Naive thymus-derived CD8-positive, alpha-beta T cell (primary cell): ENCODE results near the gene IQCC. TPM values are rescaled to one million over a fixed set of nuclear protein-coding genes. Genes with fewer than 3 reads are reported as not detected.
"Not testable (repeated sequence)": the region's sequence is repeated elsewhere in the genome, so short reads cannot be mapped to it uniquely, and the experiment has no call there.

Experiments
- ATAC-seq, 2 donors: fragments of 150-1000 bp; cut with Tn5 transposase in 1 of 2; sonication (Bioruptor Pico), chemical (Tn5 transposase) in 1 of 2; 1 replicate in 1 of 2; 2 replicates in 1 of 2; pipeline ENCODE4 v1.10.0; 2021; ENCODE audit warnings: mild to moderate bottlenecking in 2 of 2, moderate library complexity in 2 of 2
- POLR2A ChIA-PET: fragments of 350-600 bp; sonication (Branson Sonifier 250); formaldehyde crosslinking; loops from one replicate; lab custom pipeline; 2021; ENCODE audit warnings: antibody characterized with exemption; lab: Charles Lee
- DNase-seq, 10 donors: peaks; one replicate each; pipeline versions ENCODE4 v3.0.0 to v3.0.0-alpha.2; 2020 to 2022
- H3K27ac Mint-ChIP-seq, 10 donors: one replicate each; pipeline ENCODE4 v1.8.0; 2020 to 2022; ENCODE audit warnings: mild to moderate bottlenecking in 10 of 10, mixed read lengths in 10 of 10, moderate library complexity in 4 of 10, inconsistent platforms in 1 of 10
- H3K27me3 Mint-ChIP-seq, 5 donors: one replicate each; pipeline ENCODE4 v1.8.0; 2021 to 2022; ENCODE audit warnings: mixed read lengths in 5 of 5
- H3K36me3 Mint-ChIP-seq, 3 donors: one replicate each; pipeline ENCODE4 v1.8.0; 2020 to 2022; ENCODE audit warnings: mixed read lengths in 3 of 3, mild to moderate bottlenecking in 2 of 3, inconsistent platforms in 1 of 3
- H3K4me1 Mint-ChIP-seq, 4 donors: one replicate each; pipeline ENCODE4 v1.8.0; 2021 to 2022; ENCODE audit warnings: mixed read lengths in 4 of 4
- H3K4me3 Mint-ChIP-seq, 10 donors: one replicate each; pipeline ENCODE4 v1.8.0; 2020 to 2022; ENCODE audit warnings: mild to moderate bottlenecking in 10 of 10, mixed read lengths in 10 of 10, moderate library complexity in 6 of 10, inconsistent platforms in 1 of 10
- H3K9me3 Mint-ChIP-seq, 9 donors: one replicate each; pipeline ENCODE4 v1.8.0; 2020 to 2022; ENCODE audit warnings: mixed read lengths in 9 of 9, mild to moderate bottlenecking in 3 of 9, inconsistent platforms in 1 of 9, moderate library complexity in 1 of 9
- polyA plus RNA-seq, 3 donors: library from polyadenylated mRNA; unstranded; fragments of 300-500 nt; fragmentation: Illumina TruSeq; gene quantifications; one replicate each; pipeline ENCODE4 v1.2.3, GENCODE V29; 2021
- total RNA-seq, 8 experiments: library from RNA in 2 of 8; stranded (reverse) in 2 of 8; gene quantifications; one replicate each; pipeline ENCODE4 v1.2.3 and lab custom pipeline; 2021 to 2026

The IQCC gene
- total RNA-seq, result 1 to 10 TPM; 1.7 to 2.1 TPM
- under 1 TPM; 0.60 to 0.92 (median 0.73) TPM for polyA plus RNA-seq
- total RNA-seq (lab: John Stamatoyannopoulos, UW), result 2.4 to 18.0 (median 4.3) reads per million in 6 experiments

DNA sequence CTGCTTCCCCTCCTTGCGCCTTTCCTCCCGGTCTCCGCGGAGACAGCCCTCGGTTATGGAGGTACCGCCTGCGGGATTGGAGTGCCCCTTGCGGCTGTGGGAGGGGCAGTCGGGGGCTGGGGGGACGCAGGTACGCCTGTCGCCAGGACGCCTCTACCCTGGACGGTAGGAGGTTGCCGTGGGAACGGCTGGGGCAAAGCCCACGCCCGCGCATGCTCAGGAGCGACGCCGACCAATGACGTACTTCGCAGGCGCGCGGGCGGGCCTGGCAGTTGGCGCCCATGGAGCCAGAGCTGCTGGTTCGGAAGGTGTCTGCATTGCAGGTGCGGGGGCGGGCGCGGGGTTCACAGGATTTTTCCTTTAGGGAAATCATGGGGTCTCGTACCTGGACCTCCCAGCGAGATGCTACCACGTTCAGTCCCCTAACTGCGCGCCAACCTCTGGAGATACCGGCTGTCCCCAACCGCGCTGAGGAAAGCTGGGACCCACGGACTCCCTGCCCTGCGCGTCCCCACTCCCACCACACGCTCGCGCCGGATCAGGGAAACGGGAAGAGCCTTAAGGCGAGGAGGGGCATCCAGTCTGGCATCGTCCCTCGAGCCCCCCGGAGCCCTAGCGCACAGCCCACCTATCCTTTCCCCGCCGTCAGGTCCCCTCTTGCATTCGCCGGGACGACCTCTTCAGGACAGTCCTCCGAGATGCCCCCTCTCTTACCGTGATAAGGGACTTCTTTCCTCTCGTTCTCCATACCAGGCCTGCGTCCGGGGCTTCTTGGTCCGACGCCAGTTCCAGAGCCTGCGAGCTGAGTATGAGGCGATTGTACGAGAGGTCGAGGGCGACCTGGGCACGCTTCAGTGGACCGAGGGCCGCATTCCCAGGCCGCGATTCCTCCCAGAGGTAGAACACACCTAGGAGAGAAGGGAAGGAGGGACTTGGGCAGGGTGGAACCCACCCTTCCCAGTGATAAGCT lies at the start of gene IQCC:
TSS of gene IQCC (plus strand) at position 271 of the 970 bp plus-strand sequence. CDS start at position 282, 11 bp downstream.
- peak; percentile 77 to 92 (median 85) for DNase-seq
- peaks cover 18 to 38% (median 31%) of the 10 kb centered on the region in 4 donors for H3K4me1 Mint-ChIP-seq
- POLR2A ChIA-PET, result interaction anchor here (0.5 to 3.0 kb wide), 15 partner anchors 8 to 134 kb away, joined by 3 to 16 read pairs (median 4); partner anchors contain the start of genes KPNA6, MARCKSL1 and TXLNA
- H3K27me3 Mint-ChIP-seq, result no peaks in the 10 kb centered on the region
- H3K4me3 Mint-ChIP-seq, result peak within 1 kb of the TSS; percentile 84 to 92 (median 87)
- H3K9me3 Mint-ChIP-seq, result no peaks in the 10 kb centered on the region
- peak; percentile 69 to 74 for ATAC-seq
- peaks cover 0 to 4% (median 0%) of the 10 kb centered on the region in 3 donors for H3K36me3 Mint-ChIP-seq
- peak within 1 kb of the TSS; percentile 53 to 97 (median 93) for H3K27ac Mint-ChIP-seq

DNA sequence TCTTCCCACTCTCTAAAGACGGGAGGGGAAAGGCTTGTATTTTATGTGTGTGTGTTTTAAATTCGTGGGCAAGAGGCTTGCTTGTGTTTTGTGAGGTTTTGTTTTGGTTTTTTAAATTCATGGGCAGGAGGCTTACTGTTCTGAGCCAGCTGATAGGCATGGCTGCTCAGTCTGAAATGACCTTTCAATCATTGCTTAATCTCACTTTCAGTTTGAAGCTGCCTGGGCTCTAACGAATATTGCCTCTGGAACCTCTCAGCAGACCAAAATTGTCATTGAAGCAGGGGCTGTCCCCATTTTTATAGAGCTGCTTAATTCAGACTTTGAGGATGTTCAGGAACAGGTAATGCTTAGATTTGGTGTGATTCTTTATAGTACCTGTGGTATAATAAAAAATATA lies 46.3 kb upstream of the IQCC start:
- no peaks in the 10 kb centered on the region for H3K27me3 Mint-ChIP-seq
- DNase-seq (no peak), ATAC-seq (no peak)
- POLR2A ChIA-PET, result no interaction called here
- H3K36me3 Mint-ChIP-seq, result peaks cover 13 to 96% (median 37%) of the 10 kb centered on the region in 3 donors
- H3K27ac Mint-ChIP-seq, result peak overlapping the region in 2 of 10 donors; percentile 34 to 41
- no peaks in the 10 kb centered on the region for H3K9me3 Mint-ChIP-seq
- H3K4me3 Mint-ChIP-seq, result no peak overlapping the region
- H3K4me1 Mint-ChIP-seq, result peaks cover 0 to 3% (median under 1%) of the 10 kb centered on the region in 4 donors

DNA sequence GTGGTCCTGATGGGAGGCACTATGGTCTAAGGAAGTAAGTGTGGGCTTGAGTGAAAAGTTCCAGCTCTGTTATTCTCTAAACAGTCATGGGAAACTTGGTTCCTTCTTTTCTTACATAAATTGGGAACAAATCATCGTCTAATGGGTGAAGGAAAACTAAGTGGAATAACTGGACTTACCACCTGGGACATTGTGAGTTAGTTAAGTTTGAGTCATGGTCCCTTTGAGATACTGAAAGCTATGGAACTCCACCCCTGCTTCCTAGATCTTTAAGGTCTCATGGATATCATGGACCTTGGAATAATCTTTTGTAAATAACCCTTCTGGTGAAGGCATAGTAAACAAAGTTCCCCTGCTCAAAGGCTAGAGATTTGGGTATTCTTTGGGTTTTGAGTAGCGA lies 42.1 kb upstream of the IQCC start:
- Mint-ChIP-seq H3K4me3 (no peak overlapping the region), H3K9me3 (no peaks in the 10 kb centered on the region), H3K27ac (peak overlapping the region in 4 of 10 donors; percentile 5 to 72 (median 30)), H3K36me3 (peaks cover 5 to 95% (median 33%) of the 10 kb centered on the region in 3 donors), H3K27me3 (no peaks in the 10 kb centered on the region), H3K4me1 (no peaks in the 10 kb centered on the region)
- DNase-seq (no peak), ATAC-seq (no peak)
- POLR2A ChIA-PET, result interaction anchor here (0.7 kb wide), 1 partner anchor 38 kb away, joined by 3 read pairs; no protein-coding TSS in a partner anchor

DNA sequence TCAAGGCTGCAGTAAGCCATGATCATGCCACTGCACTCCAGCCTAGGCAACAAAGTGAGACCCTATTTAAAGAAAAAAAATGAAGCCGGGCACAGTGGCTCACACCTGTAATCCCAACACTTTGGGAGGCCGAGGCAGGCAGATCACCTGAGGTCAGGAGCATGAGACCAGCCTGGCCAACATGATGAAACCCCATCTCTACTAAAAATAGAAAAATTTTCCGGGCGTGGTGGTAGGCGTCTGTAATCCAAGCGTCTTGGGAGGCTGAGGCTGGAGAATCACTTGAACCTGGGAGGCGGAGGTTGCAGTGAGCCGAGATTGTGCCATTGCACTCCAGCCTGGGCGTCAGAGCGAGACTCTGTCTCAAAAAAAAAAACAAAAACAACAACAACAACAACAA lies 39.8 kb upstream of the IQCC start:
- ATAC-seq, H3K4me3 Mint-ChIP-seq, DNase-seq, POLR2A ChIA-PET, H3K27me3 Mint-ChIP-seq, H3K4me1 Mint-ChIP-seq, H3K27ac Mint-ChIP-seq, H3K9me3 Mint-ChIP-seq: not testable (repeated sequence)
- H3K36me3 Mint-ChIP-seq, result peaks cover 6 to 89% (median 36%) of the 10 kb centered on the region in 3 donors

DNA sequence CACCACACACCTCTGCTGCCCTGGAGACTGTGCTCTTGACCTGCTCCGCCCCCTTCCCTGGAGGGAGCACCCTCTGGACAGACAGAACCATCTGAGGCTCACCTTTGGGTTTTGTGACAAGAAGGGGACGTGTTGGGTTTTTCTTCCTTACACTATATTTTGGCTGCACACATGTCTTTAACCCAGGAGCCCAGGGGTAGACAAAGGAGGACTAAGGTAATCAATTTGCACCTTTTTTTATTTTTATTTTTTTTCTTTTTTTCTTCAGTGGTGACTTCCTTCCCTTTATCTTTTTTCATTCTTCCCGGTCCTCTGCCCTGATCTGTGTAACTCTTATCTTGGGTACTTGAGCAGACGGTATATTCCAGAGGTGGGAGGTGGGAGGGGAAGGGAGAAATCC lies 34.5 kb upstream of the IQCC start:
- Mint-ChIP-seq H3K4me1 (peaks cover 9 to 18% (median 16%) of the 10 kb centered on the region in 4 donors), H3K27me3 (no peaks in the 10 kb centered on the region), H3K9me3 (no peaks in the 10 kb centered on the region), H3K27ac (no peak overlapping the region), H3K4me3 (no peak overlapping the region), H3K36me3 (peaks cover 6 to 72% (median 24%) of the 10 kb centered on the region in 3 donors)
- ATAC-seq, result no peak
- POLR2A ChIA-PET, result interaction anchor here (0.8 to 1.6 kb wide), 2 partner anchors 9 to 45 kb away, joined by 3 read pairs; no protein-coding TSS in a partner anchor
- DNase-seq, result no peak

DNA sequence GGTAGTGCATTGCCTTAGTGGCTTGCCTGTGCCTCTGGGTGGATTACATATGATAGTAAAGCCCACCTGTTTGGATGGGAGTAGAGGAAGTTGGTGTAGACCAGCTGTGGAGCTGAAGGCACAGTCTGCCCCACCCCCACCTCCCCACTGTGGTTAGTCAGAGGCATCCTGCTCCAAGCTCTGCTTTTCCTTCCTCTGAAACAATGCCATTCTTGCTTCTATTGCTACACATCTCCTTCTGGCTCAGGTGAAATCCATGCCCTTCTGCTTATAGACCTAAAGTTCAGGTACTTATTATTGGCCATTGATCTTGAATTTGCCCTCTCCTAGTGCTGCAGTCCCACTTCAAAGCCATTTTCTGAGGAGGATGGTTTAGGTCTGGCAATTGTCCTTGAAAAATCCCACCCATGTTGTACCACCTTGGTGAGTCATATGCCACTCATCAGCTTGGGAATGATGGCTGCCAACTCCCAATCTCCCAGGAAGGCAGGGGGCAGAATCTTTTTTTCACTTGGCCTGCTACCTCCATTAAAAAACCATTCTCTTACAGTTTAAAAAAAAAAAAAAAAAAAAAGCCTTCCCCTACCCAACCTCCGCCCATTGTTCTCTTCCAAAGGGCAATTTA lies 32.7 kb upstream of the IQCC start:
- Mint-ChIP-seq H3K4me3 (peak overlapping the region in 1 of 10 donors; percentile 17), H3K36me3 (peaks cover 6 to 56% (median 20%) of the 10 kb centered on the region in 3 donors), H3K27me3 (no peaks in the 10 kb centered on the region), H3K9me3 (no peaks in the 10 kb centered on the region), H3K27ac (peak overlapping the region in 7 of 10 donors; percentile 28 to 92 (median 47)), H3K4me1 (peaks cover 10 to 18% (median 16%) of the 10 kb centered on the region in 4 donors)
- no peak for DNase-seq
- POLR2A ChIA-PET, result interaction anchor here (0.5 to 1.6 kb wide), 3 partner anchors 43 to 165 kb away, joined by 3 to 4 read pairs (median 3); no protein-coding TSS in a partner anchor
- no peak for ATAC-seq

GRCh38 chr1:32178380-32179192 lies 26.9 kb upstream of the IQCC start:
- Mint-ChIP-seq H3K9me3 (no peaks in the 10 kb centered on the region), H3K27me3 (no peaks in the 10 kb centered on the region), H3K36me3 (peaks cover 0 to 28% (median 0%) of the 10 kb centered on the region in 3 donors), H3K4me1 (peaks cover 24 to 39% (median 32%) of the 10 kb centered on the region in 4 donors), H3K4me3 (peak overlapping the region; percentile 84 to 95 (median 90)), H3K27ac (peak overlapping the region; percentile 85 to 98 (median 95))
- ATAC-seq (no peak), DNase-seq (no peak)
- POLR2A ChIA-PET, result interaction anchor here (0.6 to 3.6 kb wide), 23 partner anchors 9 to 473 kb away, joined by 3 to 23 read pairs (median 5); partner anchors contain the start of genes BSDC1, CCDC28B, HDAC1 and IQCC

- H3K4me3 Mint-ChIP-seq, result peak overlapping the region; percentile 84 to 95 (median 90)
- POLR2A ChIA-PET, result interaction anchor here (0.6 to 3.6 kb wide), 24 partner anchors 9 to 472 kb away, joined by 3 to 23 read pairs (median 4); partner anchors contain the start of genes BSDC1, CCDC28B, HDAC1 and IQCC
- no peaks in the 10 kb centered on the region for H3K9me3 Mint-ChIP-seq
- H3K36me3 Mint-ChIP-seq, result peaks cover 0 to 33% (median 0%) of the 10 kb centered on the region in 3 donors
- H3K27me3 Mint-ChIP-seq, result no peaks in the 10 kb centered on the region
- ATAC-seq (no peak), DNase-seq (no peak)
- H3K27ac Mint-ChIP-seq, result peak overlapping the region; percentile 85 to 98 (median 95)
- H3K4me1 Mint-ChIP-seq, result peaks cover 26 to 44% (median 37%) of the 10 kb centered on the region in 4 donors
Measured at GRCh38 chr1:32179193-32179442, 26.4 kb upstream of the IQCC start.

- no peaks in the 10 kb centered on the region for H3K27me3 Mint-ChIP-seq
- POLR2A ChIA-PET, result interaction anchor here (0.6 to 3.6 kb wide), 31 partner anchors 8 to 472 kb away, joined by 3 to 23 read pairs (median 4); partner anchors contain the start of genes BSDC1, CCDC28B, HDAC1 and IQCC
Measured at GRCh38 chr1:32179443-32180185, 25.9 kb upstream of the IQCC start, which contains the start of gene TXLNA. Gene TXLNA (plus strand): TSS chr1:32179675. CDS start chr1:32180346, 671 bp downstream.

GRCh38 chr1:32180186-32181060 lies 25.0 kb upstream of the IQCC start:
- peak in 1 of 2 donors; percentile 13 for ATAC-seq
- Mint-ChIP-seq H3K9me3 (no peaks in the 10 kb centered on the region), H3K4me3 (peak overlapping the region; percentile 85 to 95 (median 91)), H3K4me1 (peaks cover 30 to 54% (median 48%) of the 10 kb centered on the region in 4 donors), H3K27ac (peak overlapping the region; percentile 83 to 95 (median 88)), H3K27me3 (no peaks in the 10 kb centered on the region), H3K36me3 (peaks cover 0 to 39% (median 5%) of the 10 kb centered on the region in 3 donors)
- POLR2A ChIA-PET, result interaction anchor here (0.7 to 3.6 kb wide), 16 partner anchors 9 to 156 kb away, joined by 3 to 23 read pairs (median 6); partner anchors contain the start of genes CCDC28B, HDAC1, IQCC and KPNA6
- peak in 5 of 10 donors; percentile 19 to 68 (median 29) for DNase-seq

More at GRCh38 chr1:32179443-32180185, 25.9 kb upstream of the IQCC start, which contains the start of gene TXLNA:
- H3K4me1 Mint-ChIP-seq, result peaks cover 27 to 49% (median 42%) of the 10 kb centered on the region in 4 donors
- peak; percentile 87 to 88 for ATAC-seq
- peaks cover 0 to 34% (median 3%) of the 10 kb centered on the region in 3 donors for H3K36me3 Mint-ChIP-seq
- H3K9me3 Mint-ChIP-seq, result no peaks in the 10 kb centered on the region
- peak within 1 kb of the TSS; percentile 86 to 95 (median 91) for H3K4me3 Mint-ChIP-seq
- DNase-seq, result peak; percentile 76 to 93 (median 88)
- H3K27ac Mint-ChIP-seq, result peak within 1 kb of the TSS; percentile 85 to 98 (median 95)
